ENCODE data around the gene TRAPPC5. TPM values are rescaled to one million over a fixed set of nuclear protein-coding genes. Genes with fewer than 3 reads are reported as not detected.

Gene TRAPPC5
- polyA plus RNA-seq, 1 donor = 51.2 TPM

GRCh38 chr19:7701654-7702457 lies 21.2 kb downstream of the TRAPPC5 start, which contains the start of gene FCER2:
Gene FCER2, minus strand, starts transcription at chr19:7702131. Its CDS starts 2,371 bp downstream, at chr19:7699760.
- Histone ChIP-seq H3K4me3 (ENCODE audit: low read length) (no peak within 1 kb of the TSS), H3K27ac (ENCODE audit: low read length) (no peak within 1 kb of the TSS), H3K9me3 (ENCODE audit: control insufficient read depth, low read depth, low read length) (no peaks in the 10 kb centered on the region), H3K36me3 (ENCODE audit: control insufficient read depth, insufficient read depth, low read length) (no peaks in the 10 kb centered on the region), H3K4me1 (ENCODE audit: control insufficient read depth, insufficient read depth, low read length) (no peaks in the 10 kb centered on the region), H3K27me3 (ENCODE audit: control insufficient read depth, insufficient read depth, low read length) (peaks cover 10% of the 10 kb centered on the region)
- no peak for DNase-seq
- no CpG with 5 or more reads among the region's 20 CpGs for WGBS (ENCODE audit: insufficient coverage, low lambda C conversion rate)

GRCh38 chr19:7703332-7703731 lies 22.7 kb downstream of the TRAPPC5 start:
- H3K4me3 ChIP-seq (ENCODE audit: low read length) = no peak overlapping the region
- H3K4me1 ChIP-seq (ENCODE audit: control insufficient read depth, insufficient read depth, low read length) = no peaks in the 10 kb centered on the region
- H3K9me3 ChIP-seq (ENCODE audit: control insufficient read depth, low read depth, low read length) = no peaks in the 10 kb centered on the region
- no peaks in the 10 kb centered on the region for H3K36me3 ChIP-seq (ENCODE audit: control insufficient read depth, insufficient read depth, low read length)
- peaks cover 7% of the 10 kb centered on the region for H3K27me3 ChIP-seq (ENCODE audit: control insufficient read depth, insufficient read depth, low read length)
- WGBS (ENCODE audit: insufficient coverage, low lambda C conversion rate) = no CpG with 5 or more reads among the region's 8 CpGs
- no peak for DNase-seq
- H3K27ac ChIP-seq (ENCODE audit: low read length) = no peak overlapping the region

GRCh38 chr19:7704280-7705060 lies 23.8 kb downstream of the TRAPPC5 start:
- H3K27ac ChIP-seq (ENCODE audit: low read length) = no peak overlapping the region
- WGBS (ENCODE audit: insufficient coverage, low lambda C conversion rate) = no CpG with 5 or more reads among the region's 6 CpGs
- DNase-seq = no peak
- no peaks in the 10 kb centered on the region for H3K4me1 ChIP-seq (ENCODE audit: control insufficient read depth, insufficient read depth, low read length)
- H3K27me3 ChIP-seq (ENCODE audit: control insufficient read depth, insufficient read depth, low read length) = peaks cover 2% of the 10 kb centered on the region
- H3K4me3 ChIP-seq (ENCODE audit: low read length) = no peak overlapping the region
- H3K36me3 ChIP-seq (ENCODE audit: control insufficient read depth, insufficient read depth, low read length) = no peaks in the 10 kb centered on the region
- H3K9me3 ChIP-seq (ENCODE audit: control insufficient read depth, low read depth, low read length) = no peaks in the 10 kb centered on the region

GRCh38 chr19:7705387-7706187 lies 25.0 kb downstream of the TRAPPC5 start:
- no peak overlapping the region for H3K4me3 ChIP-seq (ENCODE audit: low read length)
- no CpG with 5 or more reads among the region's 24 CpGs for WGBS (ENCODE audit: insufficient coverage, low lambda C conversion rate)
- H3K4me1 ChIP-seq (ENCODE audit: control insufficient read depth, insufficient read depth, low read length) = no peaks in the 10 kb centered on the region
- no peaks in the 10 kb centered on the region for H3K9me3 ChIP-seq (ENCODE audit: control insufficient read depth, low read depth, low read length)
- no peaks in the 10 kb centered on the region for H3K27me3 ChIP-seq (ENCODE audit: control insufficient read depth, insufficient read depth, low read length)
- no peaks in the 10 kb centered on the region for H3K36me3 ChIP-seq (ENCODE audit: control insufficient read depth, insufficient read depth, low read length)
- peak in 1 of 2 donors; percentile 10 for DNase-seq
- no peak overlapping the region for H3K27ac ChIP-seq (ENCODE audit: low read length)

GRCh38 chr19:7706188-7706954 lies 25.7 kb downstream of the TRAPPC5 start:
- WGBS (ENCODE audit: insufficient coverage, low lambda C conversion rate) = 89% methylated on average over 5 of the region's 14 CpGs
- no peak for DNase-seq
- no peak overlapping the region for H3K27ac ChIP-seq (ENCODE audit: low read length)
- no peaks in the 10 kb centered on the region for H3K9me3 ChIP-seq (ENCODE audit: control insufficient read depth, low read depth, low read length)
- no peaks in the 10 kb centered on the region for H3K4me1 ChIP-seq (ENCODE audit: control insufficient read depth, insufficient read depth, low read length)
- no peak overlapping the region for H3K4me3 ChIP-seq (ENCODE audit: low read length)
- no peaks in the 10 kb centered on the region for H3K27me3 ChIP-seq (ENCODE audit: control insufficient read depth, insufficient read depth, low read length)
- H3K36me3 ChIP-seq (ENCODE audit: control insufficient read depth, insufficient read depth, low read length) = no peaks in the 10 kb centered on the region

GRCh38 chr19:7706955-7707456 lies 26.4 kb downstream of the TRAPPC5 start:
- Histone ChIP-seq H3K4me3 (ENCODE audit: low read length) (no peak overlapping the region), H3K4me1 (ENCODE audit: control insufficient read depth, insufficient read depth, low read length) (no peaks in the 10 kb centered on the region), H3K27ac (ENCODE audit: low read length) (no peak overlapping the region), H3K27me3 (ENCODE audit: control insufficient read depth, insufficient read depth, low read length) (no peaks in the 10 kb centered on the region), H3K36me3 (ENCODE audit: control insufficient read depth, insufficient read depth, low read length) (no peaks in the 10 kb centered on the region), H3K9me3 (ENCODE audit: control insufficient read depth, low read depth, low read length) (no peaks in the 10 kb centered on the region)
- no peak for DNase-seq
- whole genome bisulfite sequencing (ENCODE audit: insufficient coverage, low lambda C conversion rate) = no CpG with 5 or more reads among the region's 8 CpGs

- Histone ChIP-seq H3K4me1 (ENCODE audit: control insufficient read depth, insufficient read depth, low read length) (no peaks in the 10 kb centered on the region), H3K36me3 (ENCODE audit: control insufficient read depth, insufficient read depth, low read length) (no peaks in the 10 kb centered on the region), H3K4me3 (ENCODE audit: low read length) (no peak overlapping the region), H3K27me3 (ENCODE audit: control insufficient read depth, insufficient read depth, low read length) (no peaks in the 10 kb centered on the region), H3K27ac (ENCODE audit: low read length) (no peak overlapping the region), H3K9me3 (ENCODE audit: control insufficient read depth, low read depth, low read length) (no peaks in the 10 kb centered on the region)
- no peak for DNase-seq
- WGBS (ENCODE audit: insufficient coverage, low lambda C conversion rate) = no CpG with 5 or more reads among the region's 10 CpGs
Observed at GRCh38 chr19:7709932-7710460, 29.4 kb downstream of the TRAPPC5 start.

GRCh38 chr19:7710616-7711015 lies 30.0 kb downstream of the TRAPPC5 start:
- Histone ChIP-seq H3K27ac (ENCODE audit: low read length) (no peak overlapping the region), H3K36me3 (ENCODE audit: control insufficient read depth, insufficient read depth, low read length) (no peaks in the 10 kb centered on the region), H3K9me3 (ENCODE audit: control insufficient read depth, low read depth, low read length) (no peaks in the 10 kb centered on the region), H3K4me3 (ENCODE audit: low read length) (no peak overlapping the region), H3K4me1 (ENCODE audit: control insufficient read depth, insufficient read depth, low read length) (no peaks in the 10 kb centered on the region), H3K27me3 (ENCODE audit: control insufficient read depth, insufficient read depth, low read length) (no peaks in the 10 kb centered on the region)
- 88% methylated on average over 4 of the region's 5 CpGs for WGBS (ENCODE audit: insufficient coverage, low lambda C conversion rate)
- DNase-seq = no peak

- no peaks in the 10 kb centered on the region for H3K4me1 ChIP-seq (ENCODE audit: control insufficient read depth, insufficient read depth, low read length)
- H3K9me3 ChIP-seq (ENCODE audit: control insufficient read depth, low read depth, low read length) = no peaks in the 10 kb centered on the region
- WGBS (ENCODE audit: insufficient coverage, low lambda C conversion rate) = no CpG with 5 or more reads among the region's 1 CpG
- no peaks in the 10 kb centered on the region for H3K36me3 ChIP-seq (ENCODE audit: control insufficient read depth, insufficient read depth, low read length)
- no peak for DNase-seq
- no peak overlapping the region for H3K27ac ChIP-seq (ENCODE audit: low read length)
- no peaks in the 10 kb centered on the region for H3K27me3 ChIP-seq (ENCODE audit: control insufficient read depth, insufficient read depth, low read length)
- no peak overlapping the region for H3K4me3 ChIP-seq (ENCODE audit: low read length)
Observed at GRCh38 chr19:7715671-7716070, 35.0 kb downstream of the TRAPPC5 start.
